HG03342 (cell line): ENCODE data around the gene CCDC174.

ENCODE experiments used
- ATAC-seq: cut with Tn5 transposase; IDR thresholded peaks from one replicate; pipeline ENCODE4 v1.9.1; 2021; ENCODE audit warnings: mild to moderate bottlenecking, moderate library complexity; ENCODE audit not compliant: unreplicated experiment

CCDC174 gene

DNA sequence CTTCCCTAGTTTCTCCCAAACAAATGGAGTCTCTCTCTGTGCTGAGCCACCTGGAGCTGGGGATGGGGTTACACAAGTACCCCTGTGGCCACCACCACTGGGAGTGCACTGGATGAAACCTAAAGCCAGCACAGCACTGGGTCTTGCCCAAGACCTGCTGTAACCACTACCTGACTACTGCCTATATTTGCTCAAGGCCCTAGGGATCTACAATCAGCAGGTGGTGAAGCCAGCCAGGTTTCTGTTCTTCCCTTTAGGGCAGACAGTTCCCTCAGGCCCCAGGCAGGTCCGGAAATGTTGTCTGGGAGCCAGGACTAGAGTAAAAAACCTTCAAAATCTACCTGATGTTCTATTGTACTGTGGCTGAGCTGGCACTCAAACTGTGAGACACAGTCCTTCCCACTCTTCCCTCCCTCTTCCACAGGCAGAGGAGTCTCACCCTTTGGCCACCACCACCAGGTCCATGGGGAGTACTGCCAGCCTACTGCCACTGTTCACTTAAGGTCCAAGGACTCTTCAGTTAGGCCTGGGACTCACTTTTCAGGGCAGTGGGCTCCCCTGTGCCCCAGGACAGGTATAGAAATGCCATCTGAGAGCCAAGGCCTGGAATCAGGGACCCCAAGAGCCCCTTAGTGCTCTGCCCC lies 47.2 kb downstream of the CCDC174 start:
- ATAC-seq, result no peak

DNA sequence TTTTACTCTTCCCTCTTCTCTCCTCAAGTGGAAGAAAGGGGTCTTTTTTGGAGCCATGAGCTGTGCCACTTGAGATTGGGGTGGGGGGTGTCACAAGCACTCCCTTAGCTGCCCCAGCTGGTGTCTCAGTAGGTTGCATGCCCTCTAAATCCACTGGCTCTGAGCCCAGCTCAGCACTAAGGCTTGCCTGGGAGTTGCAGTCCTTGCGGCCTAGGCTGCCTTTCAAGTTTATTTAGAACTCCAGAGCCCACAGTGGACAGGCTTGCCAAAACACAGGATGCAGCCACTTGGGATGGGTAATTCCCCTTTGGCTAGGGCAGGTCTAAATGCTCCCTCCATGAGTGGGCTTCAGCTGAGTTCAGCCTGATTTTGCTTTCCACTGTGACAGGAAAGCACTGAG lies 48.1 kb downstream of the CCDC174 start:
- no peak for ATAC-seq

DNA sequence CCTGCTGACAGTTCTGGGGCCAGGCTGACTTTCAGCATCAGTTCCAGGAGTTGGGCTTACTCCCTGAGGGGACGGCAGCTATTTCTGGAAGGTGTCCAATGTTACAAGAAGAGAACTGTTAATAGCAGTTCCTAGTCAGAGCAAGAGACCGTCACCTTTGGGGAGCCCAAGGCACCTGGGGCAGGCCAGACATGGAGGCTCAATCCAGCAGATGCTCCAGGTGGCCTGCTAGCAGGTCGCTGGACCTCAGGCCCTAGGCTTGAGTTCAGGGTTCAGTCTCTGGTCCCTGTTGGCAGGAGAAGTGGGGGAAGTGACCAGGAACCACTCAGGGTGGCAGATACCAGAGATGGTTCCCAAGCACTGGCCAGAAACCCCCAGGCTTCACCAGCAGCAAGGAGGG lies 49.3 kb downstream of the CCDC174 start:
- ATAC-seq, result no peak

DNA sequence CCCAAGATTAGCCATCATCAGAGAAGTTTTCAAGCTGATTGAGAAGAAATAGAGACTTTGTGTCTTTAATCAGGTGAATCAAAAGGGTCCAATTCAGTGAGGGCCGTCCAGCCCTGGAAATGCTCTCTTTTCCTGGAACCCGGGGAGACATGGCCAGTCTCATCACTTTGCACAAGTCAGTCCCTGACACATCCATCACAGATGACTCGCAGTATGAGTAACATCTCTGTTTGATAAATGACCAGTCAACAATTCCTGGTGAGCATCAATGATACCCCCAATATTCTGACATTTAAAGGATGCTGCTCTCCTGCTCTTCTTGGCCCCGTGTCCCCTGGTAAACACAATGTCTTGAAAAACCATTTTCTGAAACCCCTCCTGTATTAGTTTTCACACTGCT lies 50.1 kb downstream of the CCDC174 start:
- no peak for ATAC-seq

DNA sequence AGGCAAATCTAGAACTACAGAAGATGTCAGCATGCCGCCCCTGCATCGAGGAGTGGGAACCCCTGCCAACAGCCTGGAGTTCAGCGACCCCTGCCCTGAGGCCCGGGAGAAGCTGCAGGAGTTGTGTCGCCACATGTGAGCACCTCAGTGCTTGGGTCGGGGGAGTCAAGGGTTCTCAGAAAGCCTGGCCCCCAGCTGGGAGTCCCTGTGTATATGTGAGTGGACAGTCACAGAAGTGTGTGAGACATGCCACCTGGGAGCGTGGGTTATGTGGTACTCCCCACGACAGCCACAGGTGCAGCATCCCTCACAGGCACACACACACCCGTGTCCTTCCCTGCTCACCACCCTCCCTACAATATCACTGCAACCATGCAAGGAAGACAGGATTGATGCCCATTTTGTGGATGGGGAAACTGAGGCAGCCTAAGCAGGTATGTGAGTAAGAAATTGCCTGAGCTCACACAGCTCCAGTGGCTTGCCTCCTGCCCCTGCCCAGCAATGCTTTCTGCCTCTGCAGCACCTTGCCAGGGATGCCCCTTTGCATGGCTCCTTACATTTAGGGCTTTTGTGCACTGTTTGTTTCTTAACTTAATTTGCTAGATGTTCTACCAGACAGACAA lies 51.7 kb downstream of the CCDC174 start:
- ATAC-seq, result no peak

GRCh38 chr3:14703791-14704190 lies 52.2 kb downstream of the CCDC174 start:
- no peak for ATAC-seq

DNA sequence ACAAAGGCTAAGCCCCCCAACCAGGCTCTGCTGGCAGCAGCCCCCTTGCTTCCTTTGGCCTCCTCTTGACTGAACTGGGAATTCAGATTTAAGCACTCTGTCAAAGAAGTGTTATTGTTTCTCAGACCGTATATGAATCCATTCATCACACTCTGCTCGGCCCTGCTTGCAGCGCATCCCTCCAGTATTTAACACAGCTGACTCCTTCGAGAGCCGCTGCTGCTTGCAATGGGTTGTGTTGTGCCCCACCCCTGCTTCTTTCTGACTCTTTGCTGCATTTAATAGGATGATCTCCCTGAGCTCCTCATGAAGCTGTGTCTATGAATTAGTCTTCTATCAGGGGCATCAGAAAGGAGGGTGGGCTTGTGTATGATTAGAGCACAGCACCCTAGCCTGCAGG lies 54.5 kb downstream of the CCDC174 start:
- ATAC-seq, result no peak

DNA sequence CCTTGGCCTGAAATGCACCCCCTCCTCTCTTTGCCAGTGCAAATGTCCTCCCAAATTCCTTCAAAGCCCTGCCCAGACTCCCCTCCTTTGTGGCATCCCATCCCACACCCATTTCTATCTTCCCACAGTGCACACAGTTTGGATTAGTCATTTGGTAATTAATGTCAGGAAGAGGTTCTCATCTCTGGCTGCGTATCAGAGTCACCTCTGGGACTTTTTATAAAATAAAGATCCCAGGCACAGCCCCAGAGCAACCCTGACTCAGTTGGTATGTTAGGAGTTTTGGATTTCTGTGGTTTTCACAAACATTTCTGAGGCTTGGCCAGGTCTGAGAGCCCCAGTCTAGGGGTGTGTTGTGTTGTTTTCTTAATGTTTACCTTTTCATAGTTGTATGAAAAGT lies 65.0 kb downstream of the CCDC174 start:
- ATAC-seq, result no peak

DNA sequence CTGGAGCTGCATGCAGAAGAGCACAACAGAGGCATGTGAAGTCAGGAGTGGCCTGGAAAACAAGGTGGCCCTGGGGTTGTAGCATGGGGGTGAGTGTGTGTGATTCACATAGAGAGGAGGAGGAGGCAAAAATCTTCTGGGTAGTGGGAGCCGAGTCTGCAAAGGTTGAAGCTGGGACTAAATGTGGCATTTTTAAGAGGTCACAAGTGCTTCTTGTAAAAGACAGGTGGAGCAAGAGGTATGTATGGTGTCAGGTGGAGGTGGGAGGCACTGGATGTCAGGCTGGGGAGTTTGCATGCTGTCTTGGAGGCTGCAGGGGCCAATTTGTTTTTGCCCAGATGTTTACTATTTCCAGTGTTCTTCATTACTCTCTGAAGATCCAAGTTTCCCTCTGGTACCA lies 65.7 kb downstream of the CCDC174 start:
- no peak for ATAC-seq

DNA sequence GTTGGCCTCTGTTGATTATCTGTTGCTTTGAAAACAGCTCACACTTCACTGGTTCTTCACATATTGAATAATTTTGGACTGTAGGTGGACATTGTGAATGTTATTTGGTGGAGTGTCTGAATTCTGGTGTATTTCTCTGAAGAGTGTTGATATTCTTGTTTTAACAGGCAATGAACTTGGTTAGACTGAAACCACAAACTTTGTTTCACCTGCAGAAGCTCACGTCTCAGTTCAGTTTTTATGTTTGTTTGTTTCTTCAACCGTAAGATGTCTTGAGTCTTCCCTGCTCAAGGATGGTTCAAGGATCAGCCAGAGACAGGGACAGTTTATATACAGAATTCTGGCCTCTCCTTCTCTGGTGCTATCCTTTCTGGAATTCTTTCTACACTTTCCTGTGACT lies 67.0 kb downstream of the CCDC174 start:
- no peak for ATAC-seq

- no peak for ATAC-seq
These were observed 67.4 kb downstream of the CCDC174 start for GRCh38 chr3:14719006-14719405.

GRCh38 chr3:14721126-14721864 lies 69.7 kb downstream of the CCDC174 start:
- ATAC-seq, result no peak
